Placental epithelial cell (primary cell): ENCODE measurements around the gene MRPS14. TPM values are rescaled to one million over a fixed set of nuclear protein-coding genes. Genes with fewer than 3 reads are reported as not detected.

Source experiments
- small RNA-seq: library from RNA; depleted of rRNA; stranded (forward); fragments of <200 nt; gene quantifications from one replicate; pipeline ENCODE3, GENCODE V24; 2012
- total RNA-seq: library from RNA; depleted of rRNA; stranded (reverse); fragments of >200 nt; gene quantifications from 2 replicates; pipeline ENCODE4 v1.2.3, GENCODE V29; 2012

The MRPS14 gene
- total RNA-seq, result 16.9 and 21.4 TPM in 2 replicates

DNA sequence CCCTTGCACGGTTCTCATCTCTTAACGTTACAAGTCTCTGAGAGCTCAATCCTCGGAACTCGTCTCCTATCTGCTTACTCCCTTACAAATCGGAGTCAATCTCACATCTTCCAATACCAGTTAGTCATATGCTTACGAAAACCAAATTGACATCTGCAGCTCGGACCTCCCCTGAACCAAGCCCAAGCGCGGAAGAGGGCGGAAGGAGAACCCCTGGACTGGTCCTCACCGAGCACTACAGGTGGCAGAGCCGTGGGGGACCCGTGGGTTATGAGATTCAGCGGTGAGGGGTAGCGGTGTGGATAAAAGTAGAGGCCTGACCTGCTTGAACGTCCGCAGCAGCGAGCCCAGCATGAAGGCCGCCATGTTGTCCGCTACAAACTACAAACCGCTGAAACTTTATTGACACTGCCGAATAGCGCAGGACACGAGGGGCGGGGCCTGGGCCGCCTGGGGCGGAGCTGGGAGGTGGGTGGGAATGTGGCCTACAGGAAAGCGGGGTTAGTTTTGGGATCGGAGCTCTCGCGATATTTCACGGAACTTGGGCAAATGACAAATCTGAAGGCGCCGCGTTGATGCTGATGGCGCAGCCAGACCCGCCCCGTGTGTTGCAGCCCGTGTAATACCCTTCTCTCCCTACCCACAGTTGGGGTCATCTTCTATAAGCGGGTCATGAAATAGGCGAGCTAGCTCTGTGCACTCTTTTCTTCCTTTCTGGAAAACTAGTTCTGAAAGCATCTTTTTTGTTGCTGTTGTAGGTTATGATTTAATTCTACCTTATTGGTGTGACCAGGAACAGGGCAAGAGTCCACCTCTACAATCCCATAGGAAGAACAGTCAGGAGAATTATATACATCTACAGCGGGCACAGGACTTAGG, at the start of gene MRPS14:
Gene MRPS14 (minus strand): TSS at position 383 of the 879 bp plus-strand sequence. CDS start 17 bp downstream, at position 366.

DNA sequence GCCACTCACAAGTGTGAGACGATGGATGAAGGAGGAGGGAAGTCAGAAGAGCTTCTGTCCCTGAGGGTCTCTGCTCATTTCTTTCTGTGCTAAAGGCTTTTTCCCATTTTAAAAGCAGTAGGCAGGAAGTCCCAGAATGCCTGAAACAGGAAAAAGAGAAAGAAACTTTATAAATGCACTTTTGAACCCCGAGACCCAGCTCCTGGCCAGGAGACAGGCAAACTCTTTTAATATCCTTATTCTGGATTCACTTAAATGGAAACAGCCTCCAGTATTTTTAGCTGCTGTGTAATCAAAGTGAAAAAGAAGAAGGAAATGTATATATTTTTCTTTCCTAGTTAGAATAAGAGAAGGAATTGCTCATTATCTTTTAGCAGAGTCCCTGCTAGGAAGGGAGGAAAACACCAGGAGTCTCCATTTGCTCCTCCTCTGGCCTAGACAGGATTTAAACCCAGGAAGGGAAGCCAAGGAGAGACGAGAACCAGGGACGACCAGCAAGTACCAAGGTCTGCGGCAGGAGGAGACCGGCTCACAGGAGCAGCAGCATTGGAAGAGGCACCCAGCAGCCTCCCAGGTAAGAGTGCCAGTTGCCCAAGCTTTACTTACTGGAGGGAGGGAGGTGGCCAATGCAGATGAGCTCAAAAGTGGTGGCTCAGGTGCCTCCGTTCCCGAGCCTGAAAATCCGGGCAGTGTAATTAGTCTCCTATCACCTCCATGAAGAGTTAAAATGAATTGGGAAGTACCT, 44.3 kb upstream of the MRPS14 start, which contains the start of gene TNN:
Gene TNN (plus strand): TSS at position 472 of the 745 bp plus-strand sequence. CDS start 9,586 bp downstream, outside the sequence.

DNA sequence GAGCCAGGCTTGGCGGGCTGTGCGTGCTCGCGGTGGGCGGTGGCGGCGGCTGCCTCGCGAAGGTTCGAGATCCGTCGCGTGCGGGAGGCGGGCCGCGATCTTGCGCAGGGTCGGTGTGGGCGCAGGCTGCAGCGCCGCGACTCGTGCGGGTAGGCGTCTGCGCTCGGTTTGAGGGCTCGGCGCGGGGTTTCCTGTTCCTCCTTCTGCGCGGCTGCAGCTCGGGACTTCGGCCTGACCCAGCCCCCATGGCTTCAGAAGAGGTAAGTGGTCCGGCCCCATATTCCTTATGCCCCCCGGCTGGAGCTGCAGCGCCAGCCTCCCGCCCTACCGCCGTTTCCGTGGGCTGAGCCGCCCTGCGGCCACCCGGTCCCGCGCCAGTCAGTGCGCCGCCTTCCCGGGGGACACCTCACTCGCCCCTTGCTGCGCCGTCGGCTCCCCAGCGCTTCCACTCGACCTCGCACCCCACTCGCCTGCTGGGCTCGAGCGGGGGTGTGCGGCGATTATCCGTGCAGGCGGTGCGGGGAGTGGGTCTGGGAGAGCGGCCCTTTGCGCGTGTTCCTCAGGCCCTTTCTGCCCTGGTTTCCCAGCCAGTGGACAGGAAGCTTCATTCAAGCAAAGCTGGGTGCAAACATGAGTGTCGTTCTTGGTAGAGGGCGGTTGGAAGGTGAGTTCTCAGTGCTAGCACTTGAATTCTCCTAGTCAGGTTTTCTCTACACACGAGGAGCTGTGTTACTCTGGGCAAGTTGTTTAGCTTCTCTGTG, 23.1 kb downstream of the MRPS14 start, which contains the start of gene CACYBP:
Gene CACYBP (plus strand): TSS at position 12 of the 761 bp plus-strand sequence. CDS start 234 bp downstream, at position 246.

Small RNAs within 50 kb of the gene (small RNA-seq; reads per million reads assigned to genes)
- gene RF00019, result not detected
- gene RNU6-307P, result not detected

Other genes starting within 250 kb of the MRPS14 start
- 53.9 and 157 TPM in 2 replicates for gene CACYBP, start 23.5 kb downstream of the MRPS14 start, total RNA-seq
- under 0.01 TPM in 1 of 2 replicates, not detected in the other for gene TNN, start 44.4 kb upstream of the MRPS14 start, total RNA-seq
- 13.7 and 37.3 TPM in 2 replicates for gene KIAA0040, start 169.4 kb upstream of the MRPS14 start, total RNA-seq